Bronchus fibroblast of lung (primary cell): Measurements from ENCODE around the gene UFSP1. TPM values are rescaled to one million over a fixed set of nuclear protein-coding genes. Genes with fewer than 3 reads are reported as not detected.

Experiments
- total RNA-seq: library from RNA; depleted of rRNA; stranded (reverse); fragments of >200 nt; gene quantifications from 2 replicates; pipeline ENCODE4 v1.2.3, GENCODE V29; 2015

UFSP1 gene
- total RNA-seq, result 3.2 and 6.7 TPM in 2 replicates

GRCh38 chr7:100888988-100889750, at the start of gene UFSP1:
UFSP1 (minus strand) TSS chr7:100889715; CDS start chr7:100889271, 444 bp downstream.

GRCh38 chr7:100895701-100895955, 6.1 kb upstream of the UFSP1 start, which contains the start of gene ACHE:
ACHE (minus strand) TSS chr7:100895888; CDS start chr7:100894232, 1,656 bp downstream.

GRCh38 chr7:100874577-100875355, 14.7 kb downstream of the UFSP1 start, which contains the start of gene SRRT:
SRRT (plus strand) TSS chr7:100875103; CDS start chr7:100875591, 488 bp downstream.

GRCh38 chr7:100867040-100867775, 22.3 kb downstream of the UFSP1 start, which contains the start of gene TRIP6:
TRIP6 (plus strand) TSS chr7:100867387; CDS start chr7:100867498, 111 bp downstream.

GRCh38 chr7:100852048-100852872, 37.3 kb downstream of the UFSP1 start, which contains the start of gene SLC12A9:
SLC12A9 (plus strand) TSS chr7:100852713; CDS start chr7:100854198, 1,485 bp downstream.

Other genes starting within 250 kb of the UFSP1 start
- gene TFR2, start 248.2 kb downstream of the UFSP1 start, total RNA-seq, result 0.17 and 0.30 TPM in 2 replicates
- not detected in 2 replicates for gene ACTL6B, start 233.3 kb downstream of the UFSP1 start, total RNA-seq
- gene GNB2, start 216.0 kb downstream of the UFSP1 start, total RNA-seq, result 283 and 322 TPM in 2 replicates
- gene GIGYF1, start 195.5 kb downstream of the UFSP1 start, total RNA-seq, result 9.2 and 11.8 TPM in 2 replicates
- 56.2 and 63.2 TPM in 2 replicates for gene POP7, start 183.6 kb downstream of the UFSP1 start, total RNA-seq
- gene EPO, start 169.2 kb downstream of the UFSP1 start, total RNA-seq, result not detected in 2 replicates
- not detected in 2 replicates for gene ZAN, start 156.1 kb downstream of the UFSP1 start, total RNA-seq
- 42.2 and 46.8 TPM in 2 replicates for gene EPHB4, start 62.2 kb downstream of the UFSP1 start, total RNA-seq
- 17.1 and 18.0 TPM in 2 replicates for gene SLC12A9, start 37.0 kb downstream of the UFSP1 start, total RNA-seq
- gene TRIP6, start 22.3 kb downstream of the UFSP1 start, total RNA-seq, result 76.3 and 95.2 TPM in 2 replicates
- gene SRRT, start 14.6 kb downstream of the UFSP1 start, total RNA-seq, result 93.8 and 104 TPM in 2 replicates
- gene ACHE, start 6.2 kb upstream of the UFSP1 start, total RNA-seq, result 0.34 TPM in 1 of 2 replicates, not detected in the other
- not detected in 2 replicates for gene MUC3A, start 59.8 kb upstream of the UFSP1 start, total RNA-seq
- 1.2 and 1.8 TPM in 2 replicates for gene MUC12, start 79.8 kb upstream of the UFSP1 start, total RNA-seq
- gene MUC17, start 130.4 kb upstream of the UFSP1 start, total RNA-seq, result not detected in 2 replicates
- 6.6 and 7.1 TPM in 2 replicates for gene TRIM56, start 195.8 kb upstream of the UFSP1 start, total RNA-seq
- gene SERPINE1, start 237.4 kb upstream of the UFSP1 start, total RNA-seq, result 1,155 and 1,164 TPM in 2 replicates